Osteocyte (in vitro differentiated cells): Measurements from ENCODE around the gene CSMD2. TPM values are rescaled to one million over a fixed set of nuclear protein-coding genes. Genes with fewer than 3 reads are reported as not detected.
A peak's percentile ranks its signal among the peaks of the same experiment; 100 is the strongest.

Source experiments
- DNase-seq: peaks from one replicate; pipeline ENCODE4 v3.0.0; 2021; ENCODE audit warnings: mixed read lengths; ENCODE audit not compliant: unreplicated experiment; ENCODE audit errors: extremely low spot score
- H3K27ac Mint-ChIP-seq: one replicate; pipeline ENCODE4 v1.8.0; 2021; ENCODE audit warnings: mild to moderate bottlenecking, mixed read lengths; ENCODE audit not compliant: unreplicated experiment
- H3K27me3 Mint-ChIP-seq: one replicate; pipeline ENCODE4 v1.8.0; 2021; ENCODE audit warnings: mixed read lengths; ENCODE audit not compliant: unreplicated experiment
- H3K36me3 Mint-ChIP-seq: one replicate; pipeline ENCODE4 v1.8.0; 2021; ENCODE audit warnings: mixed read lengths; ENCODE audit not compliant: unreplicated experiment
- H3K4me1 Mint-ChIP-seq: one replicate; pipeline ENCODE4 v1.8.0; 2021; ENCODE audit warnings: mixed read lengths; ENCODE audit not compliant: unreplicated experiment
- H3K4me3 Mint-ChIP-seq: one replicate; pipeline ENCODE4 v1.8.0; 2021; ENCODE audit warnings: mild to moderate bottlenecking, moderate library complexity, mixed read lengths; ENCODE audit not compliant: unreplicated experiment
- H3K9me3 Mint-ChIP-seq: one replicate; pipeline ENCODE4 v1.8.0; 2021; ENCODE audit warnings: mixed read lengths; ENCODE audit not compliant: unreplicated experiment
- total RNA-seq: library from RNA; stranded (reverse); gene quantifications from 2 replicates; pipeline ENCODE4 v1.2.1, GENCODE V29; 2021
- TF ChIP-seq, protein P1 (sequence below): fragments of 200-600 bp; sonication (generic); IDR thresholded peaks from 2 replicates; pipeline ENCODE4 v1.5.0; 2021; ENCODE audit warnings: antibody characterized with exemption, mild to moderate bottlenecking, moderate library complexity

Gene CSMD2
- total RNA-seq, 1 donor from 2014 or later = not detected

DNA sequence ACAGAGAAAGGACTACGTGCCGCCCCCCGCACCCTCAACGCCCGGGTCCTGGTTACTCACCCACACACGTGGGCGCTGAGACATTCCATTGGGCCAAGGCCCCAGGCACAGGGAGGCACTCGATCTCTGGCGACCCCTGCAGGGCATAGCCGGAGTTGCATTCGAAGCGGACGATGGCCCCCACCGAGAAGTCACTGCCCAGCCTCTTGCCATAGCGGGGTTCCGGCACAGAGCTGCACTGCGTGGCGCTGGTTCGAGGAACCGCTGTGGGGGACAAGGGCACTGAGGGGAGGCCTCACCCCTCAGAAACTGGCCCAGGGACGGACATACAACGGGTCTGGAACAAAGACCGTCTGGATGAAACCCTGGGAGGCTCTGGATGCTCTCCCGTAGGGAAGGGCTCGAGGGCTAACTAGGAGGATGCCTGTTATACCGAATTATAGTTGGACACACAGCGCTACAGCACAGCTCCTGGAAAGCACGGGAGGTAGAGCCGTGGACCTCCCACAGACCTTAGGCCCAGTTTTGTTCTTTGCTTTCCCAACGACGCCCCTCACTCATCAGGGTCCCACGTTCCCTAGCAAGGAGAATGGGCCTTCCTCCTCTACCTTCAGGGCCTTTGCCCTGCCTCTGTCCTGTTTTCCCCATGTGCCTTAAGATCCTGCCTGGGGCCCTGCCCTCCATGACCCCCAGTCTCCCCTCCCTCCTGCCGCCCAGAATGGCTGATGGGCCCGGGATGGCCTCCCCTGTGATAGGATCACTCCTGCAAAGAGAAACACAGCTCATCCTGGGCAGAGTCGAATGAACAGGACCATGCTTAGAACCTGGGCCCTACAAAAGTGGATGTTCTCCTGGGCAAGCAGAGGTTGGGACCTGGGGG lies 539.8 kb downstream of the CSMD2 start:
- Mint-ChIP-seq H3K27ac (no peak overlapping the region), H3K4me1 (no peaks in the 10 kb centered on the region), H3K4me3 (no peak overlapping the region), H3K36me3 (no peaks in the 10 kb centered on the region), H3K9me3 (no peaks in the 10 kb centered on the region), H3K27me3 (peaks cover 21% of the 10 kb centered on the region)
- TF ChIP-seq, protein P1, sequence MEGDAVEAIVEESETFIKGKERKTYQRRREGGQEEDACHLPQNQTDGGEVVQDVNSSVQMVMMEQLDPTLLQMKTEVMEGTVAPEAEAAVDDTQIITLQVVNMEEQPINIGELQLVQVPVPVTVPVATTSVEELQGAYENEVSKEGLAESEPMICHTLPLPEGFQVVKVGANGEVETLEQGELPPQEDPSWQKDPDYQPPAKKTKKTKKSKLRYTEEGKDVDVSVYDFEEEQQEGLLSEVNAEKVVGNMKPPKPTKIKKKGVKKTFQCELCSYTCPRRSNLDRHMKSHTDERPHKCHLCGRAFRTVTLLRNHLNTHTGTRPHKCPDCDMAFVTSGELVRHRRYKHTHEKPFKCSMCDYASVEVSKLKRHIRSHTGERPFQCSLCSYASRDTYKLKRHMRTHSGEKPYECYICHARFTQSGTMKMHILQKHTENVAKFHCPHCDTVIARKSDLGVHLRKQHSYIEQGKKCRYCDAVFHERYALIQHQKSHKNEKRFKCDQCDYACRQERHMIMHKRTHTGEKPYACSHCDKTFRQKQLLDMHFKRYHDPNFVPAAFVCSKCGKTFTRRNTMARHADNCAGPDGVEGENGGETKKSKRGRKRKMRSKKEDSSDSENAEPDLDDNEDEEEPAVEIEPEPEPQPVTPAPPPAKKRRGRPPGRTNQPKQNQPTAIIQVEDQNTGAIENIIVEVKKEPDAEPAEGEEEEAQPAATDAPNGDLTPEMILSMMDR = peak; percentile 20
- peak; percentile 80 for DNase-seq

DNA sequence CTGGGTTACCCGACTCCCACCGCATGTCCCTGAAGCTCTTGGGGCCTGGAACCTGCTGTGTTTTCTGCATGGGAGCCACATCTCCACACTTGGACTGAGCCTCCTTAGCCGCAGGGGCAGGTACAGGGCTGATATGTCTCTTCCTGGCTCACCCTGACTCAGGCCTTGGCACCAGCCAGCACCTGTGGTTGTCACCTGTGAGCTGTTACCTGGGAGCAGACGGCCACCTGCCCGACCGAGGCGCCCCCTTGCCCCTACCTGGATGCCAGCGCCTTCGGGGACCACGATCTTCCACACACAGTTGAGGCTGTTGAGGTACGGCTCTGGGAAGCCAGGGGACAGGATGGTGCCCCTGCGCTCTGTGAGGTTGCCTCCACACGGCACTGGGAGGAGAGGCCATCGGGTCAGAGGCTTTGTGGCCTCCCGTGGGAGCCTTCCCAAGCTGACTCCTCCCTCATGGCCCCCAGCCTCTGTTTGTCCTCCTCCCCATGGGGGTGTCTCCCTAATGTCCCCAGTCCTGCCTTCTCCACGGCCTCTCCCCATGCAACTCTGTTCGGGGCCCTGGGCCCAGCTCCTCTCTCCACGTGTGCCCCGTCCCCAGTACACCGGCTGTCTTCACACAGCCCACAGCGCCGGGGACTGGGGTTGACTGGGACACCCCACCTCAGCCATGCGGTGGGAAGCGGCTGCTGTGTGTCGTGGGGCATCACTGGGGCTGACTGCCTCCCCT lies 540.6 kb downstream of the CSMD2 start:
- TF ChIP-seq, protein P1 = no peak
- peaks cover 16% of the 10 kb centered on the region for H3K27me3 Mint-ChIP-seq
- no peak overlapping the region for H3K27ac Mint-ChIP-seq

GRCh38 chr1:33623811-33624210 lies 541.2 kb downstream of the CSMD2 start:
- TF ChIP-seq, protein P1 = no peak
- Mint-ChIP-seq H3K36me3 (no peaks in the 10 kb centered on the region), H3K9me3 (no peaks in the 10 kb centered on the region), H3K4me3 (no peak overlapping the region), H3K27me3 (peaks cover 13% of the 10 kb centered on the region), H3K27ac (no peak overlapping the region), H3K4me1 (no peaks in the 10 kb centered on the region)
- DNase-seq = peak; percentile 59

More for the DNA sequence above, 540.6 kb downstream of the CSMD2 start:
- no peak overlapping the region for H3K4me3 Mint-ChIP-seq
- H3K4me1 Mint-ChIP-seq = no peaks in the 10 kb centered on the region
- no peaks in the 10 kb centered on the region for H3K9me3 Mint-ChIP-seq
- H3K36me3 Mint-ChIP-seq = no peaks in the 10 kb centered on the region
- peak; percentile 80 for DNase-seq

GRCh38 chr1:33622757-33623156 lies 542.3 kb downstream of the CSMD2 start:
- Mint-ChIP-seq H3K27ac (no peak overlapping the region), H3K9me3 (no peaks in the 10 kb centered on the region), H3K4me3 (no peak overlapping the region), H3K36me3 (no peaks in the 10 kb centered on the region), H3K27me3 (peaks cover 13% of the 10 kb centered on the region), H3K4me1 (no peaks in the 10 kb centered on the region)
- peak; percentile 3 for DNase-seq
- TF ChIP-seq, protein P1 = no peak

GRCh38 chr1:33618636-33619035 lies 546.4 kb downstream of the CSMD2 start:
- DNase-seq = peak; percentile 75
- no peaks in the 10 kb centered on the region for H3K9me3 Mint-ChIP-seq
- H3K4me1 Mint-ChIP-seq = no peaks in the 10 kb centered on the region
- H3K27me3 Mint-ChIP-seq = peaks cover 13% of the 10 kb centered on the region
- H3K27ac Mint-ChIP-seq = no peak overlapping the region
- H3K36me3 Mint-ChIP-seq = no peaks in the 10 kb centered on the region
- TF ChIP-seq, protein P1 = no peak
- H3K4me3 Mint-ChIP-seq = no peak overlapping the region
